SU-DHL-6 (cell line): ENCODE results near the gene MYO9A.

ENCODE experiments used
- CTCF ChIP-seq: fragments of 200-600 bp; sonication (generic); IDR thresholded peaks from one replicate; pipeline ENCODE4 v1.5.1; 2017; ENCODE audit warnings: antibody characterized with exemption, mild to moderate bottlenecking, low read length, moderate library complexity; ENCODE audit not compliant: insufficient read depth, poor library complexity, severe bottlenecking
- EZH2phosphoT487 ChIP-seq: fragments of 200-600 bp; sonication (generic), shearing (Covaris generic); conservative IDR thresholded peaks from 2 replicates; pipeline ENCODE4 v1.6.1; 2018; ENCODE audit warnings: mild to moderate bottlenecking, antibody characterized with exemption, low read length, moderate library complexity, mixed read lengths

DNA sequence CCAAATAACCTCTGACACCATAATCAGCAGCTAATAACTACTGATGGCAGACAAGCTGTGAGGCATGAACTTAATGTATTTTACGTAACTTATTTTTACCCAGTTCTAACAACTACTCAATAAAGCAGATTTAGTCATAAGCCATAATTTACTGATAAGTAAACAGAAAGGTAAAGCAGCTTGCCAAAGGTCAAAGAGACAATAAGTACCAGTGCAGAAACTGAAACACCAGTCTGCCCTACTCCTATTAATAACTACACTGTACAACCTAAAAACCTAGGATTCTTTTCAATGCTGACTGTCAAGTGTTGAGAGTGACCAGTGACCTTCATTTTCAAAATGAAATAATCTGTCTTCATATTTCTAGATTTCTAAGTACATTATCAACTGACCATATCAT is 155.4 kb downstream of the MYO9A start:
- TF ChIP-seq CTCF (no peak), EZH2phosphoT487 (no peak)
